K562 (cell line): ENCODE results near the gene PHF24. TPM values are rescaled to one million over a fixed set of nuclear protein-coding genes. Genes with fewer than 3 reads are reported as not detected.
"Not testable (repeated sequence)": the region's sequence is repeated elsewhere in the genome, so short reads cannot be mapped to it uniquely, and the experiment has no call there.

Experiments used
- BRD9 ChIP-seq: fragments of 450-650 bp; IDR thresholded peaks from 2 replicates; pipeline ENCODE4 v1.6.1; 2018; ENCODE audit warnings: low read depth; ENCODE audit not compliant: partially characterized antibody
- CBFA2T2 ChIP-seq: fragments of 450-650 bp; conservative IDR thresholded peaks from 2 replicates; pipeline ENCODE4 v1.6.1; 2017; ENCODE audit warnings: mild to moderate bottlenecking
- LEF1 ChIP-seq: fragments of 450-650 bp; IDR thresholded peaks from 2 replicates; pipeline ENCODE4 v1.6.1; 2016; ENCODE audit warnings: mild to moderate bottlenecking
- RCOR1 ChIP-seq, 2 experiments: IDR thresholded peaks; 2 replicates each; pipeline ENCODE4 v1.6.1; 2012; ENCODE audit warnings: low read depth in 2 of 2, low read length in 2 of 2, borderline replicate concordance in 1 of 2, improper control_type of control experiment in 1 of 2
- TAL1 ChIP-seq: fragments of 450-650 bp; IDR thresholded peaks from 2 replicates; pipeline ENCODE4 v1.6.1; 2016; ENCODE audit warnings: mild to moderate bottlenecking
- polyA plus RNA-seq, 8 experiments: library from polyadenylated mRNA; depleted of rRNA in 4 of 8; stranded (reverse) in 5 of 8; unstranded in 3 of 8; fragments of >200 nt; fragmentation: Nextera tagmentation in 2 of 8; fragmentation: Illumina TruSeq in 1 of 8; extraction: Ambion mirVana in 2 of 8; extraction: Trizol in 1 of 8; gene quantifications; 2 replicates each; pipeline versions ENCODE4 v1.2.1 to v1.2.3, GENCODE V29; 2011 to 2014; ENCODE audit warnings: inconsistent platforms in 1 of 8, missing spikeins in 1 of 8
- total RNA-seq, 7 experiments: library from RNA; depleted of rRNA in 6 of 7; stranded (reverse); fragments of >200 nt in 6 of 7; fragmentation: Illumina TruSeq in 2 of 7; extraction: Trizol in 2 of 7; gene quantifications; 2 replicates each; pipeline versions ENCODE4 v1.2.1 to v1.2.3, GENCODE V29; 2011 to 2021; ENCODE audit warnings: low replicate concordance in 1 of 7
- TF ChIP-seq, protein P1 (sequence below), 2 experiments: fragments of 450-650 bp in 1 of 2; sonication (generic) in 1 of 2; formaldehyde crosslinking in 1 of 2; IDR thresholded peaks; 2 replicates each; pipeline versions ENCODE4 v1.7.1 to v1.9.0; 2016 to 2022; ENCODE audit warnings: inconsistent platforms in 1 of 2, mild to moderate bottlenecking in 1 of 2, missing genetic modification reagents in 1 of 2
- TF ChIP-seq, protein P2 (sequence below): fragments of 450-650 bp; IDR thresholded peaks from 2 replicates; pipeline ENCODE4 v1.6.1; 2016; ENCODE audit warnings: mild to moderate bottlenecking, moderate library complexity

The PHF24 gene
- total and polyA plus RNA-seq, 9 of the 15 experiments (the other 6 are each of a cell fraction or from before 2014, with no cell fraction given) = 0.01 TPM; not detected in 7

DNA sequence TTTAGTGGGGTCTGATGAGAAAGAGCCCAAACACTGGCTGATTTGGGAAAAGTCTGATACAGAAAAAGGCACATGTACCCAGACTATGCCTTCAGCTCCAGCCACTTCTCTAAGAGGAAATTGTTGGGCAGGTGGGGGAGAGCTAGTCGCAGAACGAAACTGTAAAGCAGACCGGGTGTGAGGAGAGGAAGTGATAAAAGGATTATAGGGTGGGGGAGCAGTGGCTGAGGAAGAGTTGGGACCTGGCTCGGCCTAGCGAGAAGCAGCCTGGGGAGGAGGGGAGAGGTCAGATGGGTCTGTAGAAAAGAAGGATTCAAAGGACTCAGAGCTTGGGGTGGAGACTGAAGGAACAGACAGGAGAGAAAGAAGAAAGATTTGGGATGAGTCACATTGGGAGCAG is 65.4 kb downstream of the PHF24 start (continued):
- TF ChIP-seq, protein P1, sequence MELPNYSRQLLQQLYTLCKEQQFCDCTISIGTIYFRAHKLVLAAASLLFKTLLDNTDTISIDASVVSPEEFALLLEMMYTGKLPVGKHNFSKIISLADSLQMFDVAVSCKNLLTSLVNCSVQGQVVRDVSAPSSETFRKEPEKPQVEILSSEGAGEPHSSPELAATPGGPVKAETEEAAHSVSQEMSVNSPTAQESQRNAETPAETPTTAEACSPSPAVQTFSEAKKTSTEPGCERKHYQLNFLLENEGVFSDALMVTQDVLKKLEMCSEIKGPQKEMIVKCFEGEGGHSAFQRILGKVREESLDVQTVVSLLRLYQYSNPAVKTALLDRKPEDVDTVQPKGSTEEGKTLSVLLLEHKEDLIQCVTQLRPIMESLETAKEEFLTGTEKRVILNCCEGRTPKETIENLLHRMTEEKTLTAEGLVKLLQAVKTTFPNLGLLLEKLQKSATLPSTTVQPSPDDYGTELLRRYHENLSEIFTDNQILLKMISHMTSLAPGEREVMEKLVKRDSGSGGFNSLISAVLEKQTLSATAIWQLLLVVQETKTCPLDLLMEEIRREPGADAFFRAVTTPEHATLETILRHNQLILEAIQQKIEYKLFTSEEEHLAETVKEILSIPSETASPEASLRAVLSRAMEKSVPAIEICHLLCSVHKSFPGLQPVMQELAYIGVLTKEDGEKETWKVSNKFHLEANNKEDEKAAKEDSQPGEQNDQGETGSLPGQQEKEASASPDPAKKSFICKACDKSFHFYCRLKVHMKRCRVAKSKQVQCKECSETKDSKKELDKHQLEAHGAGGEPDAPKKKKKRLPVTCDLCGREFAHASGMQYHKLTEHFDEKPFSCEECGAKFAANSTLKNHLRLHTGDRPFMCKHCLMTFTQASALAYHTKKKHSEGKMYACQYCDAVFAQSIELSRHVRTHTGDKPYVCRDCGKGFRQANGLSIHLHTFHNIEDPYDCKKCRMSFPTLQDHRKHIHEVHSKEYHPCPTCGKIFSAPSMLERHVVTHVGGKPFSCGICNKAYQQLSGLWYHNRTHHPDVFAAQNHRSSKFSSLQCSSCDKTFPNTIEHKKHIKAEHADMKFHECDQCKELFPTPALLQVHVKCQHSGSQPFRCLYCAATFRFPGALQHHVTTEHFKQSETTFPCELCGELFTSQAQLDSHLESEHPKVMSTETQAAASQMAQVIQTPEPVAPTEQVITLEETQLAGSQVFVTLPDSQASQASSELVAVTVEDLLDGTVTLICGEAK (IDR thresholded peaks at IDR 0.05) = 0 out of 2 replicates have a peak, but pooled peaks have one; percentile 19
- TF ChIP-seq, protein P1 (CRISPR knock-in tag; IDR thresholded peaks at IDR 0.05) = not testable (repeated sequence)
- TF ChIP-seq LEF1 (peak; percentile 67), CBFA2T2 (peak; percentile 28; the same call in 1 of the 2 replicates), BRD9 (peak; percentile 38), RCOR1 (IDR thresholded peaks at IDR 0.05; ENCODE audit: borderline replicate concordance in 1 of 2, low read depth in 2 of 2, low read length in 2 of 2) (0 out of 4 replicates have a peak, but pooled peaks of 1 of the 2 experiments have one; percentile 25), TAL1 (peak; percentile 46; the same call in 1 of the 2 replicates)
- TF ChIP-seq, protein P2, sequence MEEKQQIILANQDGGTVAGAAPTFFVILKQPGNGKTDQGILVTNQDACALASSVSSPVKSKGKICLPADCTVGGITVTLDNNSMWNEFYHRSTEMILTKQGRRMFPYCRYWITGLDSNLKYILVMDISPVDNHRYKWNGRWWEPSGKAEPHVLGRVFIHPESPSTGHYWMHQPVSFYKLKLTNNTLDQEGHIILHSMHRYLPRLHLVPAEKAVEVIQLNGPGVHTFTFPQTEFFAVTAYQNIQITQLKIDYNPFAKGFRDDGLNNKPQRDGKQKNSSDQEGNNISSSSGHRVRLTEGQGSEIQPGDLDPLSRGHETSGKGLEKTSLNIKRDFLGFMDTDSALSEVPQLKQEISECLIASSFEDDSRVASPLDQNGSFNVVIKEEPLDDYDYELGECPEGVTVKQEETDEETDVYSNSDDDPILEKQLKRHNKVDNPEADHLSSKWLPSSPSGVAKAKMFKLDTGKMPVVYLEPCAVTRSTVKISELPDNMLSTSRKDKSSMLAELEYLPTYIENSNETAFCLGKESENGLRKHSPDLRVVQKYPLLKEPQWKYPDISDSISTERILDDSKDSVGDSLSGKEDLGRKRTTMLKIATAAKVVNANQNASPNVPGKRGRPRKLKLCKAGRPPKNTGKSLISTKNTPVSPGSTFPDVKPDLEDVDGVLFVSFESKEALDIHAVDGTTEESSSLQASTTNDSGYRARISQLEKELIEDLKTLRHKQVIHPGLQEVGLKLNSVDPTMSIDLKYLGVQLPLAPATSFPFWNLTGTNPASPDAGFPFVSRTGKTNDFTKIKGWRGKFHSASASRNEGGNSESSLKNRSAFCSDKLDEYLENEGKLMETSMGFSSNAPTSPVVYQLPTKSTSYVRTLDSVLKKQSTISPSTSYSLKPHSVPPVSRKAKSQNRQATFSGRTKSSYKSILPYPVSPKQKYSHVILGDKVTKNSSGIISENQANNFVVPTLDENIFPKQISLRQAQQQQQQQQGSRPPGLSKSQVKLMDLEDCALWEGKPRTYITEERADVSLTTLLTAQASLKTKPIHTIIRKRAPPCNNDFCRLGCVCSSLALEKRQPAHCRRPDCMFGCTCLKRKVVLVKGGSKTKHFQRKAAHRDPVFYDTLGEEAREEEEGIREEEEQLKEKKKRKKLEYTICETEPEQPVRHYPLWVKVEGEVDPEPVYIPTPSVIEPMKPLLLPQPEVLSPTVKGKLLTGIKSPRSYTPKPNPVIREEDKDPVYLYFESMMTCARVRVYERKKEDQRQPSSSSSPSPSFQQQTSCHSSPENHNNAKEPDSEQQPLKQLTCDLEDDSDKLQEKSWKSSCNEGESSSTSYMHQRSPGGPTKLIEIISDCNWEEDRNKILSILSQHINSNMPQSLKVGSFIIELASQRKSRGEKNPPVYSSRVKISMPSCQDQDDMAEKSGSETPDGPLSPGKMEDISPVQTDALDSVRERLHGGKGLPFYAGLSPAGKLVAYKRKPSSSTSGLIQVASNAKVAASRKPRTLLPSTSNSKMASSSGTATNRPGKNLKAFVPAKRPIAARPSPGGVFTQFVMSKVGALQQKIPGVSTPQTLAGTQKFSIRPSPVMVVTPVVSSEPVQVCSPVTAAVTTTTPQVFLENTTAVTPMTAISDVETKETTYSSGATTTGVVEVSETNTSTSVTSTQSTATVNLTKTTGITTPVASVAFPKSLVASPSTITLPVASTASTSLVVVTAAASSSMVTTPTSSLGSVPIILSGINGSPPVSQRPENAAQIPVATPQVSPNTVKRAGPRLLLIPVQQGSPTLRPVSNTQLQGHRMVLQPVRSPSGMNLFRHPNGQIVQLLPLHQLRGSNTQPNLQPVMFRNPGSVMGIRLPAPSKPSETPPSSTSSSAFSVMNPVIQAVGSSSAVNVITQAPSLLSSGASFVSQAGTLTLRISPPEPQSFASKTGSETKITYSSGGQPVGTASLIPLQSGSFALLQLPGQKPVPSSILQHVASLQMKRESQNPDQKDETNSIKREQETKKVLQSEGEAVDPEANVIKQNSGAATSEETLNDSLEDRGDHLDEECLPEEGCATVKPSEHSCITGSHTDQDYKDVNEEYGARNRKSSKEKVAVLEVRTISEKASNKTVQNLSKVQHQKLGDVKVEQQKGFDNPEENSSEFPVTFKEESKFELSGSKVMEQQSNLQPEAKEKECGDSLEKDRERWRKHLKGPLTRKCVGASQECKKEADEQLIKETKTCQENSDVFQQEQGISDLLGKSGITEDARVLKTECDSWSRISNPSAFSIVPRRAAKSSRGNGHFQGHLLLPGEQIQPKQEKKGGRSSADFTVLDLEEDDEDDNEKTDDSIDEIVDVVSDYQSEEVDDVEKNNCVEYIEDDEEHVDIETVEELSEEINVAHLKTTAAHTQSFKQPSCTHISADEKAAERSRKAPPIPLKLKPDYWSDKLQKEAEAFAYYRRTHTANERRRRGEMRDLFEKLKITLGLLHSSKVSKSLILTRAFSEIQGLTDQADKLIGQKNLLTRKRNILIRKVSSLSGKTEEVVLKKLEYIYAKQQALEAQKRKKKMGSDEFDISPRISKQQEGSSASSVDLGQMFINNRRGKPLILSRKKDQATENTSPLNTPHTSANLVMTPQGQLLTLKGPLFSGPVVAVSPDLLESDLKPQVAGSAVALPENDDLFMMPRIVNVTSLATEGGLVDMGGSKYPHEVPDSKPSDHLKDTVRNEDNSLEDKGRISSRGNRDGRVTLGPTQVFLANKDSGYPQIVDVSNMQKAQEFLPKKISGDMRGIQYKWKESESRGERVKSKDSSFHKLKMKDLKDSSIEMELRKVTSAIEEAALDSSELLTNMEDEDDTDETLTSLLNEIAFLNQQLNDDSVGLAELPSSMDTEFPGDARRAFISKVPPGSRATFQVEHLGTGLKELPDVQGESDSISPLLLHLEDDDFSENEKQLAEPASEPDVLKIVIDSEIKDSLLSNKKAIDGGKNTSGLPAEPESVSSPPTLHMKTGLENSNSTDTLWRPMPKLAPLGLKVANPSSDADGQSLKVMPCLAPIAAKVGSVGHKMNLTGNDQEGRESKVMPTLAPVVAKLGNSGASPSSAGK = peak; percentile 45; the same call in 1 of the 2 replicates
